HG02623 (cell line): ENCODE results near the gene SETD1A.

Experiments
- ATAC-seq: cut with Tn5 transposase; IDR thresholded peaks from one replicate; pipeline ENCODE4 v1.9.1; 2021; ENCODE audit warnings: moderate library complexity; ENCODE audit not compliant: unreplicated experiment

SETD1A gene

DNA sequence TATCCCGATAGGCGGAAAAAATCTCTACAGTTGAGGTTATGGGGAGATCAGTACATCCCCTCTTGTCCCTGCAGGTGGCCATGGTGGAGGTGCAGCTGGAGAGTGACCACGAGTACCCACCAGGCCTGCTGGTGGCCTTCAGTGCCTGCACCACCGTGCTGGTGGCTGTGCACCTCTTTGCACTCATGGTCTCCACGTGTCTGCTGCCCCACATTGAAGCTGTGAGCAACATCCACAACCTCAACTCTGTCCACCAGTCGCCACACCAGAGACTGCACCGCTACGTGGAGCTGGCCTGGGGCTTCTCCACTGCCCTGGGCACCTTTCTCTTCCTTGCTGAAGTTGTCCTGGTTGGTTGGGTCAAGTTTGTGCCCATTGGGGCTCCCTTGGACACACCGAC is 4.4 kb upstream of the SETD1A start:
- ATAC-seq: no peak

DNA sequence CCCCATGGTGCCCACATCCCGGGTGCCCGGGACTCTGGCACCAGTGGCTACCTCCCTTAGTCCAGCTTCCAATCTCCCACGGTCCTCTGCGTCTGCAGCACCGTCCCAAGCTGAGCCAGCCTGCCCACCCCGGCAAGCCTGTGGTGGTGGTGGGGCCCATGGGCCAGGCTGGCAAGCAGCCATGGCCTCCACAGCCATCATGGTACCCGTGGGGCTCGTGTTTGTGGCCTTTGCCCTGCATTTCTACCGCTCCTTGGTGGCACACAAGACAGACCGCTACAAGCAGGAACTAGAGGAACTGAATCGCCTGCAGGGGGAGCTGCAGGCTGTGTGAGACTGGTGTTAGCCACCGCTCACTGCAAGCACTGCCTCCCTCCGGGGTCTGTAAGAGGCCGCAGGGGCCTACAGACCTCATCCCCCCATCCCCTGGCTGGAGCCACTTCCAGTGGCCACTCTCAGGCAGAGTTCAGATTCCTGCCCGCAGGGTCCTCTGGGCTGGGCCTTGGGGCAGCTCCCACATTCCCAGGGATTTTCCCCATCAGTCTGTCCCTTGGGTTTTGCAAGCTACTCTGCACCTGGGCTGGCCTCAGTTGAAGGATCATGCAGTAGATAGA is 3.9 kb upstream of the SETD1A start:
- ATAC-seq: no peak

DNA sequence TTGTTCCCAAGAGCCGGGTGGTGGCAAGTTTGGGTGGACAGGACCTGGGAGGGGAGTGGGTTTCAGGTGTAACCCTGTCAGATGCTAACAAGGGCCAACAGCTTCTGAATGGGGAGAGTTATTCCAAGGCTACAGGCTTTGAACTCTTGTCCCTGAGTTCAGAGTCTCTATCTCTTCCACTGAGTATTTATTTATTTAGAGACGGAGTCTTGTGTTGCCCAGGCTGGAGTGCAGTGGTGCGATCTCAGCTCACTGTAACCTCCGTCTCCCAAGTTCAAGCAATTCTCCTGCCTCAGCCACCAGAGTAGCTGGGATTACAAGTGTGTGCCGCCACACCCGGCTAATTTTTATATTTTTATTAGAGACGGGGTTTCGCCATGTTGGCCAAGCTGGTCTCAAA is 2.6 kb upstream of the SETD1A start:
- ATAC-seq: no peak

DNA sequence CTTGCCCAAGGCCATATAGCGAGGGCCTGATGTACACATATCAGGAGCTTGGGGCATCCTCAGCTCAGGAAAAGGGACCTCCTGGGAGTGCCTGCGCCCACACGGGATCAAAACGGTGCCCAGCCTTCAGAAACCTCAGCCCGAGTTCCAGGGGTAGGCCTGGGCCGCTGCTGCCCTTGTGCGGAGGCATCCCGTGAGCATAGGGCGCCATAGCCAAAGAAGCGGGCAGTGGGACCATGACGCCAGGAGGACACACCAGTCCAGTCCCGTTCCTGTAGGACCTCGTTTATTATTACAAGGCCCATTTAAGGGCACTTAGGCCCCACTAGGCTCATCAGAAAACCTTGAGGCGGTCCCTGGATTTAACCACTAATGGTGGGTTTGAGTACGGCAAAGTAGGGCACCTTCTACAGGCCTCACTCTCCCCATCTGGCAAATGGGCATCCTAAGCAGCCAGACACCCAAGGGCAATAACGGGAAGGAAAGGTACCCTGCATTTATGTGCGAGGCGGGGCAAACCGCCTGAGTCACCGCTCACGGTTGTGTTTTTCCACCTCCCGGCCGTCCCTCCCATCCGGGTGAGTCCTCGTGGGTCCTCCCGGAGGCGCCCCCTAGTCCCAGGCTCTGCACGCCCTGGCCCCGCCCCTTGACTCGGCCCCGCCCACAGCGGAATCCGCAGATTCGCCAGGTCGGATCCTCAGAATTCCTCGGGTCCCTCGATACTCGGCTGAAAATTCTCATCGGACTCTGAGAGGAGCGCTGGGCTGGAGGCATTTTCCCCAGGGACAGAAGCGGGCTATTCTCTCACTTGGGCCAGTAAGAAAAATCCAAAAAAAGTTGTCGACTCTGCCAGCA is 726 bp upstream of the SETD1A start:
- peak; percentile 33 for ATAC-seq

DNA sequence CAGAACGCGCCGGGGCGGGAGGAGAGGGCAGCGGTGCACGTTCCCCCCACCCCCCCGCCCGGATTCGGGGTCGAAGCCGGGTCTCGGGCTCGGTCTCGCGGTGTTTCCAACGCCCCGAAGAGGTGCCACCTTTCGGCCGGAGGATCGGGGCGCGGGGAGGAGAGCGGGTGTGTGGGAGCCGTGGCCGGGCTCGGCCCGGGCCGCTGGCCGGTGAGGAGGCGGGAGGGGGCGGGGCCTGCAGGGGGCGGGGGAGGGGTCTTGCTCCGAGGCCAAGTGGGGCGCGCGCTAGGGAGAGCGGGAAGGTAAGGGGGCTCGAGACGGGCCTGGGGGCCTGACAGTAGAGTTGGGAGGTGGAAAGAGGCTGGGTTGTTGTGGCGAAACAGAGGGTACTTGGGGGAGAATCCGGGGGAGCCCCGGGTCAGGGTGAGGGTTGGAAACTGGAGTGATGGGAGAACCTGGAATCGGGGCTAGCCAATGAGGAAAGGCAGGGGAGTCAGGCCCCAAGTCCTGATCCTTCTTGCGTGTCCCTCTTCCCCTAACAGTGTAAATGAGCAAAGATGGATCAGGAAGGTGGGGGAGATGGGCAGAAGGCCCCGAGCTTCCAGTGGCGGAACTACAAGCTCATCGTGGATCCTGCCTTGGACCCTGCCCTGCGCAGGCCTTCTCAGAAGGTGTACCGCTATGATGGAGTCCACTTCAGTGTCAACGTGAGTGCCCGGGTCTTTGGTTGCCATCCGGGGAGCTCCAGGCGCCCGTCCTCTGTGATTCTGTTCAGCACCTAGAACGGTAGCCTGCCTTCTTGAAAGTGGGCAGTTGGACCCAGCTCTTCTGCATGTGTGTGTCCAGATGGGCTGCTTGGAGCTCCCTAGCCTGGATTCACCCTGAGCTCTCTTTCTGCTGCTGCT is 873 bp downstream of the SETD1A start:
- ATAC-seq: peak; percentile 25

DNA sequence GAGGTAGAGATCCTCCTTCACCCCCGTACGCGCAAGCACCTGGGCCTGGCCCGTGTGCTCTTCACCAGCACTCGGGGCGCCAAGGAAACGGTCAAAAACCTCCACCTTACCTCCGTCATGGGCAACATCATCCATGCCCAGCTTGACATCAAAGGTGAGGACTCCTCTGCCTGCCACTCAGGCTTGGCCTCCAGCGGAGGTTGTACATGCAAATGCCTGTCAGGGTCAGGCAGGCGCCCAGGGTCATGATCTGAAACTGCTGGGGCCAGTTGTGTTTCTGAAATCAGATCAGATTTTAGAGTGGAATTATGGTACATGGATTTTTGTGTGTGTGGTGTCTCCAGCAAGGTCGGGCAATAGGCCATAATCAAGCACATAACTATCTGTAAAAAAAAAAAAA is 3.8 kb downstream of the SETD1A start:
- no peak for ATAC-seq

DNA sequence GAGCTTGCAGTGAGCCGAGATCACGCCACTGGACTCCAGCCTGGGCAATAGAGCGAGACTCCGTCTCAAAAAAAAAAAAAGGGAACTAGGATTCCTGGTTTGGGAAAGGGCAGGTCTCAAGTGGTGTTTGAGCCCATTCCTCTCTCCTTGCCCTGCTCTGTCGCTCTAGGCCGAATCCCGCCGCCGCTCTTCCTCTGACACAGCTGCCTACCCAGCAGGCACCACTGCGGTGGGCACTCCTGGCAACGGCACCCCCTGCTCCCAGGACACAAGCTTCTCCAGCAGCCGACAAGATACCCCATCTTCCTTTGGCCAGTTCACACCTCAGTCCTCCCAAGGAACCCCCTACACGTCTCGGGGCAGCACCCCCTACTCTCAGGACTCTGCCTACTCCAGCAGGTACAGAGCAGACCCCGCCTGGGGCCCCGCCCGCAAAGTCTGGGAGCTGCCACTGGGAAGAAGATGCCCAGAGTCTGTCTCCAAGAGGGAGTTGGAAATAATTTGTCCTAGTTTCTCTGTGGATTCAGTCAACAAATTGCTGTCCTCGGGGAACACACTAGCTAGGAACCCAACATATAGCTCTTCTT is 6.5 kb downstream of the SETD1A start:
- ATAC-seq: no peak

DNA sequence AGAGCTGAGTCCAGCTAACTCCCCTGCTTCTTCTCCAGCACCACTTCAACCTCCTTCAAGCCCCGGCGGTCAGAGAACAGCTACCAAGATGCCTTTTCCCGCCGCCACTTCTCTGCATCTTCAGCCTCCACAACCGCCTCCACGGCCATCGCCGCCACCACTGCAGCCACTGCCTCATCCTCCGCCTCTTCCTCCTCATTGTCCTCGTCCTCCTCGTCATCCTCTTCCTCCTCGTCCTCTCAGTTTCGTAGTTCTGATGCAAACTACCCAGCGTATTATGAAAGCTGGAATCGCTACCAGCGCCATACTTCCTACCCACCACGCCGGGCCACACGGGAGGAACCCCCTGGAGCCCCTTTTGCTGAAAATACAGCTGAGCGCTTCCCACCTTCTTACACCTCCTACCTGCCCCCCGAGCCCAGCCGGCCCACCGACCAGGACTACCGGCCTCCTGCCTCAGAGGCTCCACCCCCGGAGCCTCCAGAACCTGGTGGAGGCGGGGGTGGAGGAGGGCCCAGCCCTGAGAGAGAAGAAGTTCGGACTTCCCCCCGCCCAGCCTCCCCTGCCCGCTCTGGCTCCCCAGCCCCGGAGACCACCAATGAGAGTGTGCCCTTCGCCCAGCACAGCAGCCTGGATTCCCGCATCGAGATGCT is 7.1 kb downstream of the SETD1A start:
- no peak for ATAC-seq

DNA sequence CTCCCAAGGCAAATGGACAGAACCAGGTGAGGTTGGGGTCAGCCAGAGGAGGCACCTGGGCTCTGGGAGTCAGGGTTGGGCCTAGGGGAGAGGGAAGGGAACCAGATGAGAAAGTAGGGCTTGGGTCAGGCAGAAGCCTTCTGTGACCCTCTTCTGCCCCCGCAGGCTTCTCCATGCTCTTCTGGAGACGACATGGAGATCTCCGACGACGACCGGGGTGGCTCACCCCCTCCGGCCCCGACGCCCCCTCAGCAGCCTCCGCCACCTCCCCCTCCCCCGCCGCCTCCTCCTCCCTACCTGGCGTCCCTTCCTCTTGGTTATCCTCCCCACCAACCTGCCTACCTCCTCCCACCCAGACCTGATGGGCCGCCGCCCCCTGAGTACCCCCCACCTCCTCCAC is 7.9 kb downstream of the SETD1A start:
- no peak for ATAC-seq

DNA sequence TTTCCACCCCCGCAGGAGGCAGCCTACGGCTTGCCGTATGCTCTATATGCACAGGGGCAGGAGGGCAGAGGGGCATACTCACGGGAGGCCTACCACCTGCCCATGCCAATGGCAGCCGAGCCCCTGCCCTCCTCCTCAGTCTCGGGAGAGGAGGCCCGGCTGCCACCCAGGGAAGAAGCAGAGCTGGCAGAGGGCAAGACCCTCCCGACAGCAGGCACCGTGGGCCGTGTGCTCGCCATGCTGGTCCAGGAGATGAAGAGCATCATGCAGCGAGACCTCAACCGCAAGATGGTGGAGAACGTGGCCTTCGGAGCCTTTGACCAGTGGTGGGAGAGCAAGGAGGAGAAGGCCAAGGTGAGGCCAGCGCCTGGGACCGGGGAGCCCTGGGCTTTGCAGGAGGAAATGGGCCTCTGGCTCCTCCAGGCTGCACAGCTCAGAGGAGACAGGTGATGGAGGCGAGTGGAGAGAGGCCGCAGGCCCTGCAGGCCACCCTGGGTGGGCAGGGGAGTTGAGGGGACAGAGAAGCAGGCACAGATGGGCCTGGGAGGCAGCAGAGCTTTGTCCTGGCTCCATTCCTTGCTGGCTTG is 8.6 kb downstream of the SETD1A start:
- no peak for ATAC-seq

DNA sequence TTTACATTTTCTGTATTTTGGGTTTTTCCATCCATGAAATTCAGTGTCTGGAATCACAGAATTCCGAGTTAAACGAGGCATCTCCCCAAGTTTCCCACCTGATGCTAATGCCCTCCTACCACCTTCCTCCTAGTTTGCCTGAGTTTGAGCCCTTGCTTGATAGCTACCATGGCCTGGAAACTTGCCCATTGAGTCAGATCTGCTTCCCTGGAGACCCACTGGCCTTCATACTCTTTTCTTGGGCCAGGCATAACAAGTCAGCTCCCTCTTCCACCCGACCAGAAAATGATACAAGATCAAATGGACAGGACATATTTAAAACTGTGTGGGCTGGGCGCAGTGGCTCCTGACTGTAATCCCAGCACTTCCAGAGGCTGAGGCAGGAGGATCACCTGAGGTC is 10.2 kb downstream of the SETD1A start:
- no peak for ATAC-seq

DNA sequence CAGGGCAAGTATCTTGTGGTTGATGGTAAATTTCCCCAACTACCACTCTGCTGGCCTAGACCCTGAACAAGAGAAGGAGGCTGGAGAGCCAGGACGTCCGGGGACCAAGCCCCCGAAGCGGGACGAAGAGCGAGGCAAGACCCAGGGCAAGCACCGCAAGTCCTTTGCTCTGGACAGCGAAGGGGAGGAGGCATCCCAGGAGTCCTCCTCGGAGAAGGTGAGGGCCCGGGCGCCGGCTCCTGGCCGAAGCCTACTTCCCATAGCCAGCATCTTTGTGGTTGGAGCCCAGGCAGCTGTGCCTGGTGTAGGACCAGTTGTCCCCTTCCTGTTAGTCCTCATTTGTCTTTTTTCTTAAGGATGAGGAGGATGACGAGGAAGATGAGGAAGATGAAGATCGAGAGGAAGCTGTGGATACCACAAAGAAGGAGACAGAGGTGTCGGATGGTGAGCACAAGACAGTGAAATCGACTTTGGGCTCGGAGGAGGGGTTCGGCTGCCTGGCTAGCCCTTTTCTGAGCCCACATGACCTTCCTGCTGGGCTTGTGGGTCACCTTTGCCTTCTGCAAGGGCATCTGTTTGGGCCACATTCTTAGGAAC is 11.8 kb downstream of the SETD1A start:
- ATAC-seq: no peak

DNA sequence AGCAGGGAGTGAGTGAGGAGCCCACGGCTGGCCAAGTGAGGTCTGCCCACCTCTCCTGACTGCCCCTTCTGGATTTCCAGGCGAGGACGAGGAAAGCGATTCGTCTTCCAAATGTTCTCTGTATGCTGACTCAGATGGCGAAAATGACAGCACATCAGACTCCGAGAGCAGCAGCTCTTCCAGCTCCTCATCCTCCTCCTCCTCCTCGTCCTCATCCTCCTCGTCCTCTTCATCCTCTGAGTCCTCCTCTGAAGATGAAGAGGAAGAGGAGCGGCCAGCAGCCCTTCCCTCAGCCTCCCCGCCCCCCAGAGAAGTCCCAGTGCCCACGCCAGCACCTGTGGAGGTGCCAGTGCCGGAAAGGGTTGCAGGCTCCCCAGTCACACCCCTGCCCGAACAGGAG is 13.7 kb downstream of the SETD1A start:
- ATAC-seq: no peak

DNA sequence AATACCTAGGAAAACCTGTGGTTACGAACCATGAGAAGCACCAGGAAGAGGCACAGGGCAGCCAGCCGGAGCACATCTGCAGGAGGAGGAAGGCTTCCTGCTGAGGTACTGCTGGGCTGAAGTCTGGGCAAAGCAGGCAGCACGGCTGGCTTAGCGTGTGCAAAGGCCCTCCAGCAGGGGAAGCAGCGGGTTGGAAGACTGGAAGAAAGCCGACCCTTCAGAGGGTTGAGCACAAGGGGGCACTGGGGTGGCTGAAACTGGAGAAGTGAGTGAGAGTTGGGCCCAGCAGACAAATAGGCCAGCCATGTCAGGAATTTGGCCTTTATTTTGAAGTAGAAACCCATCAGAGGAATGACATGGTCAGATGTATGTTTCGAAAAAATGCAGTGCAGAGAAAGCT is 15.3 kb downstream of the SETD1A start:
- no peak for ATAC-seq

DNA sequence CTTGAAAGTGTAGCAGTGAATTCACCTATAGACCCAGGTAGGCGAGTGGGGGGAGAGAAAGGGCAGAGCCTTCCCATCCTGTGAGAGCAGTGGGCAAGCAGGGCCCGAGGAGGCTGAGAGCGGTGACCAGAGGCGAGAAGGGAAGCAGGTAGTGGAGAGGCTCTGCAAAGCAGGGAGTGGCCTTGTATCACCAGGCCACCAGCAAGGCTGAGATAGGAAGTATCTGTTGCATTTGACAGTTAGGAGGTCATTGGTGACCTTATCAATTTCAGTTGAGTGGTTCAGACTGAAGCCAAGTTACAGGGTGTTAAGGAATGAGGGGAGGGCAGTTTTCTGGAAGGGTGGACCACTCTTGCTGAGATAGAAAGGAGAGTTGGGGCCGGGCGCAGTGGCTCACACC is 16.8 kb downstream of the SETD1A start:
- no peak for ATAC-seq

DNA sequence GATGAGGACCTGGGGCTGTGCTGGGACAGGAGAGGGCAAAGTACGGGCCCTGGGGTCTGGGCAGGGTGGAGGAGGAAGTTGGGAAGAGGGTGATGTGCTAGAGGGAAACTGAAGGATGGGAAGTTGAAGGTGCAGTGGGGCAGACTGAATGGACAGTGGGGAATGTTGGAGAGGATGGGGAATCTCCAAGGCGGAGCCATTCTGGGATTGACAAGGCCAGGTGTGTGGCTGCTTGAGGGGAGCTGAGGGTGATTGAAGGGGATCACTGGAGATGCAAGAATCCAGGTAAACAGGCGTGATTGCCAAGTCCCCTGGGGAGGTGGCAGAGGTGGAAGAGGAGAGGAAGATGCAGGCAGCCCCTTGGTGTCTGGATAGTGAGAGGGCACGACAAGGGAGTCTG is 18.9 kb downstream of the SETD1A start:
- no peak for ATAC-seq

DNA sequence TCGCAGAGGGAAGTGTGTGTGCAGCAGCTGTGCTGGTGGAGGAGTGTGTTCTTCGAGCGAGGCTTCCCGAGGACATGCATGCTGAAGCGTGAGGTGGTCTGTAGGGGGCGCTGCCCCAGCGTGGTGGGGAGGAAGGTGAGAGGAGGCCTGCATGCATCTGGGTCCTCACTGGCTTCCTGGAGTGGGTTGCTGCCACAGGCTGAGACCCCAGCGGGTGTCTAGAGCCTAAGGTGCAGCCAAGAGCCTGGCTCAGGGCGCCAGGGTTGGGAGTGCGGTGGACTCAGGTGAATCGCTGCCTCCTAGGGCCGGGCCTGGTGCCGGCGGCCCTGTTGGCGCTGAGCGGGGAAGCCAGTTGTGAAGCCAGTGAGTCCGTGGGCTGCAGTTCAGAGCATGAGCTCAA is 19.9 kb downstream of the SETD1A start:
- ATAC-seq: no peak

DNA sequence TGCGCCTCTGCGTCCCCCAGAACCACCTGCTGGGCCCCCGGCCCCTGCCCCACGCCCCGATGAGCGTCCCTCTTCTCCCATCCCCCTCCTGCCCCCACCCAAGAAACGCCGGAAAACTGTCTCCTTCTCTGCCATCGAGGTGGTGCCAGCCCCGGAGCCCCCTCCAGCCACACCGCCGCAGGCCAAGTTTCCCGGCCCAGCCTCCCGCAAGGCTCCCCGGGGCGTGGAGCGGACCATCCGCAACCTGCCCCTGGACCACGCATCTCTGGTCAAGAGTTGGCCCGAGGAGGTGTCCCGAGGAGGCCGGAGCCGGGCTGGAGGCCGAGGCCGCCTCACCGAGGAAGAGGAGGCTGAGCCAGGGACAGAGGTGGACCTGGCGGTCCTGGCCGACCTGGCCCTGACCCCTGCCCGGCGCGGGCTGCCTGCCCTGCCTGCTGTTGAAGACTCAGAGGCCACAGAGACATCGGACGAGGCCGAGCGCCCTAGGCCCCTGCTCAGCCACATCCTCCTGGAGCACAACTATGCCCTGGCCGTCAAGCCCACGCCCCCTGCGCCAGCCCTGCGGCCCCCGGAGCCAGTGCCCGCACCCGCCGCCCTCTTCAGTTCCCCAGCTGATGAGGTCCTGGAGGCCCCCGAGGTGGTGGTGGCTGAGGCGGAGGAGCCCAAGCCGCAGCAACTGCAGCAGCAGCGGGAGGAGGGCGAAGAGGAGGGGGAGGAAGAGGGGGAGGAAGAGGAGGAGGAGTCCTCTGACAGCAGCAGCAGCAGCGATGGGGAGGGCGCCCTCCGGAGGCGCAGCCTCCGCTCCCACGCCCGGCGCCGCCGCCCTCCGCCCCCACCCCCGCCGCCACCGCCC is 21.8 kb downstream of the SETD1A start:
- ATAC-seq: no peak

DNA sequence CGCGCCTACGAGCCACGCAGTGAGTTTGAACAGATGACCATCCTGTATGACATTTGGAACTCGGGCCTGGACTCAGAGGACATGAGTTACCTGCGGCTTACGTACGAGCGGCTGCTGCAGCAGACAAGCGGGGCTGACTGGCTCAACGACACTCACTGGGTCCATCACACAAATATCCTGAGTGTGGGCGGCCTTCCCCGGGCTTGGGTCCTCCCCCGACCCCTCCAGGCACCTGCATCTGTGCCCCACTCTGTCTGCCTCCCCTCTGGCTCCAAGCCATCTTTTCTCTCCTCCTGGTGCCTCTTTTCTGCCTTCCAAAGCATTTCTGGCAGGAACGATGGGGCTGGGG is 22.4 kb downstream of the SETD1A start:
- ATAC-seq: no peak
